NB4 (cell line): ENCODE results near the gene RNF220.

Experiments
- DNase-seq: peaks from one replicate; pipeline ENCODE4 v3.0.0; 2010; ENCODE audit warnings: low read depth
- H3K4me3 ChIP-seq: one replicate; pipeline ENCODE4 v1.5.1; 2011; ENCODE audit warnings: mild to moderate bottlenecking, low read depth, low read length, moderate library complexity
- MAX ChIP-seq: IDR thresholded peaks from 2 replicates; pipeline ENCODE4 v1.6.1; 2011; ENCODE audit warnings: low read depth, low read length
- MYC ChIP-seq: IDR thresholded peaks from 2 replicates; pipeline ENCODE4 v1.6.1; 2011; ENCODE audit warnings: low read depth, low read length
- POLR2A ChIP-seq: IDR thresholded peaks from 2 replicates; pipeline ENCODE4 v1.6.1; 2011; ENCODE audit warnings: mild to moderate bottlenecking; ENCODE audit not compliant: insufficient read length; ENCODE audit errors: extremely low read depth
- TF ChIP-seq, protein P1 (sequence below): IDR thresholded peaks from one replicate; pipeline ENCODE4 v1.5.1; 2012; ENCODE audit warnings: low read depth, low read length

Gene RNF220

DNA sequence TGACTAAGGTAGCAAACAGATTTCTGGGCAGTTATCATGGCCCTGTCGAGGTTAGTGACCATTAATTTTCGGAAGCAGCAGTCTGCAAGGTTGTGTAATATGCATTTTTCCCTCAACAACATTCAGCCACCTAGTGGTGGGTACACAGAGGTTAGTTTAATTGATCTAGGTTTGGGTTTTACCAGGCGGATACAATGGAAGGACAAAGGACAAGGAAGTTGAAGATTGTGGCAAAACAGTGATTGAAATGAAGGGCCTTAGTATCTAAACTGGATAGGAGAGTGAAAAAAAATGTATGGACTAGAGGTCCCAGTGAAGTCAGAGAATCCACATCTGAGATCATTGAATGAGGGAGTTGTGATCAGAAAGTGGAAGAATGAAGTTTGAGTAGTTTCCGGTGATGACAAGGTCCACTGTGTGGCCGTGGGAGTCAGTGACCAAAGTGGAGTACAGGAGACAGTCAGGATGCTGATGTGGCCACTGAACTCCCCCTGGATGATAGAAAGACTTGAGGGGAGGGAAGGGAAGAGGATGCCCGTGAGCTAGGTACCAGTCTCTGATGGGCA, 272.2 kb downstream of the RNF220 start:
- TF ChIP-seq, protein P1, sequence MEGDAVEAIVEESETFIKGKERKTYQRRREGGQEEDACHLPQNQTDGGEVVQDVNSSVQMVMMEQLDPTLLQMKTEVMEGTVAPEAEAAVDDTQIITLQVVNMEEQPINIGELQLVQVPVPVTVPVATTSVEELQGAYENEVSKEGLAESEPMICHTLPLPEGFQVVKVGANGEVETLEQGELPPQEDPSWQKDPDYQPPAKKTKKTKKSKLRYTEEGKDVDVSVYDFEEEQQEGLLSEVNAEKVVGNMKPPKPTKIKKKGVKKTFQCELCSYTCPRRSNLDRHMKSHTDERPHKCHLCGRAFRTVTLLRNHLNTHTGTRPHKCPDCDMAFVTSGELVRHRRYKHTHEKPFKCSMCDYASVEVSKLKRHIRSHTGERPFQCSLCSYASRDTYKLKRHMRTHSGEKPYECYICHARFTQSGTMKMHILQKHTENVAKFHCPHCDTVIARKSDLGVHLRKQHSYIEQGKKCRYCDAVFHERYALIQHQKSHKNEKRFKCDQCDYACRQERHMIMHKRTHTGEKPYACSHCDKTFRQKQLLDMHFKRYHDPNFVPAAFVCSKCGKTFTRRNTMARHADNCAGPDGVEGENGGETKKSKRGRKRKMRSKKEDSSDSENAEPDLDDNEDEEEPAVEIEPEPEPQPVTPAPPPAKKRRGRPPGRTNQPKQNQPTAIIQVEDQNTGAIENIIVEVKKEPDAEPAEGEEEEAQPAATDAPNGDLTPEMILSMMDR = peak; percentile 53
- no peak for TF ChIP-seq MAX
- DNase-seq = peak; percentile 77
- H3K4me3 ChIP-seq = no peak overlapping the region

GRCh38 chr1:44678120-44678519, 273.1 kb downstream of the RNF220 start:
- H3K4me3 ChIP-seq = no peak overlapping the region
- TF ChIP-seq MYC (no peak), MAX (no peak), POLR2A (no peak)
- TF ChIP-seq, protein P1 = no peak
- no peak for DNase-seq

- H3K4me3 ChIP-seq = no peak overlapping the region
- DNase-seq = no peak
- no peak for TF ChIP-seq MYC
- TF ChIP-seq POLR2A = no peak
- TF ChIP-seq MAX = no peak
- TF ChIP-seq, protein P1 = no peak
Measured at GRCh38 chr1:44678626-44679025, 273.6 kb downstream of the RNF220 start.

- no peak overlapping the region for H3K4me3 ChIP-seq
- DNase-seq = no peak
- TF ChIP-seq MAX (no peak), MYC (no peak), POLR2A (no peak)
- TF ChIP-seq, protein P1 = no peak
Measured at GRCh38 chr1:44679468-44679867, 274.4 kb downstream of the RNF220 start.

DNA sequence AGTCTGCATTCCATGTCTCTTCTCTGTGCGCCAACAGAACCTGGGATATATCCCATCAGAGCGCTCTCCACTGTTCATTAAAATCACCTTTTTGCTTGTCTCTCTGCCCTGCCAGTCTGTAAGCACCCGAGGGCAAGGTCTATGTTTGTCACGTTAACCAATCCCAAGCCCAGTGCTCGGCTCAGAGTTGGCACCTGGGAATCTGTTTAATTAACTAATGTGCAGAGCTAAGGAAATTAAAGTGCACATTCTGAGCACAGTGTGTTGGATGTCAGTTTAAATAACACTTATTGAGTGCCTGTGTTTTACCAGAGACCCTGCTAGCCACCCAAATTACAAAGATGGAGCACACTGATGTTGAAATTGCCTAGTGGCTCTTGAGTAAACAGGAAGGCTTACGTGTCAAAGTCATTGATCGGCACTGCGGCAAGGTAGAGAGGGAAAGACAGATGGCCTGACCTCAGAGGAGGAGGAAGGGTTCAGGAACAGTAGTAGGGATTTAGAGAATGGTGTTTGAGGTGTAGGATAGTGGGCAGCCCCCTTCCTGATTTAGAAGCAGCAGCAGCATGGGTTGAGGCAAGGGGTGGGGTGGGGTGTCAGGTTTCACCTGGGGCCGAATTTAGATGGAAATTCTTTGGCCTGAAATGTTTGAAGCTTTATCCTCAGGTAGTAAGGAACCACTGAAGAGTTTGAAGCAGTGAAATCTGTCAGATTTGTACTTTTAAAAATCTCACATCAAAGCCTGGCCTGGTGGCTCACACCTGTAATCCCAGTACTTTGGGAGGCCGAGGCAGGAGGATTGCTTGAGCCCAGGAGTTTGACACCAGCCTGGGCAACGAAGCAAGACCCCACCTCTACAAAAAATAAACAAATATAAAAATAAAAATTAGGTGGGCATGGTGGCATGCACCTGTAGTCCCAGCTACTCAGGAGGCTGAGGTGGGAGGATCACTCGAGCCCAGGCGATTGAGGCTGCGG, 277.1 kb downstream of the RNF220 start:
- peak; percentile 35 for DNase-seq
- TF ChIP-seq MAX (no peak), POLR2A (no peak), MYC (no peak)
- TF ChIP-seq, protein P1 = no peak
- H3K4me3 ChIP-seq = no peak overlapping the region
